K562 (cell line): ENCODE results near the gene MAPK4. TPM values are rescaled to one million over a fixed set of nuclear protein-coding genes. Genes with fewer than 3 reads are reported as not detected.

Source experiments
- ATAC-seq: fragments of 200-7000 bp; cut with Tn5 transposase; 3 replicates; pipeline ENCODE4 v1.9.1; 2020; ENCODE audit warnings: moderate library complexity
- BruUV-seq: library from RNA; stranded (reverse); fragments of 400-500 nt; replicated peaks from 2 replicates; lab custom pipeline; 2021; lab: Mats Ljungman, UMichigan
- CTCF ChIA-PET: fragments of 300-600 bp; formaldehyde crosslinking; extraction: SDS; loops from one replicate; lab custom pipeline; 2021; ENCODE audit warnings: low intra/inter-chr PET ratio; lab: Yijun Ruan, JAX
- POLR2A ChIA-PET: fragments of 300-600, 350-650 bp; sonication (Branson Sonifier 250); formaldehyde crosslinking; extraction: SDS; loops from one replicate; lab custom pipeline; 2021; ENCODE audit warnings: antibody characterized with exemption, inconsistent platforms; lab: Yijun Ruan, JAX
- DNase-seq, 4 experiments: peaks; one replicate each; pipeline versions ENCODE4 v3.0.0 to v3.0.0-alpha.2; 2011 to 2018; ENCODE audit warnings: low spot score in 3 of 4, mixed read lengths in 3 of 4; ENCODE audit errors: extremely low read depth in 1 of 4
- FAIRE-seq: peaks from 2 replicates; lab custom pipeline; 2011; peaks lifted over from hg19 to GRCh38; lab: Jason Lieb, UNC
- H2AFZ ChIP-seq: 2 replicates; pipeline ENCODE4 v1.6.0; 2011; ENCODE audit warnings: low read depth, low read length, control low read depth, inconsistent platforms
- H3K27ac ChIP-seq: fragments of 200-600 bp; 3 replicates; pipeline ENCODE4 v1.8.0; 2011; ENCODE audit warnings: low read depth, mild to moderate bottlenecking, control low read depth, inconsistent platforms, low read length, moderate library complexity, mixed read lengths; ENCODE audit errors: extremely low read depth
- H3K27me3 ChIP-seq, 2 experiments: fragments of 300-600 bp in 1 of 2; 2 replicates in 1 of 2; 3 replicates in 1 of 2; pipeline versions ENCODE4 v1.6.0 to v1.8.0; 2011; ENCODE audit warnings: inconsistent platforms in 2 of 2, low read length in 2 of 2, mild to moderate bottlenecking in 1 of 2, mixed read lengths in 1 of 2, moderate library complexity in 1 of 2; ENCODE audit not compliant: control insufficient read depth in 2 of 2, insufficient read depth in 2 of 2
- H3K36me3 ChIP-seq: fragments of 300-600 bp; 3 replicates; pipeline ENCODE4 v1.8.0; 2011; ENCODE audit warnings: mild to moderate bottlenecking, low read length, inconsistent platforms; ENCODE audit not compliant: control insufficient read depth, insufficient read depth
- H3K4me1 ChIP-seq, 2 experiments: fragments of 200-600 bp in 1 of 2; replicated peaks in 1 of 2; 2 replicates in 1 of 2; 3 replicates in 1 of 2; pipeline versions ENCODE4 v1.5.1 to v1.8.0; 2011; ENCODE audit warnings: inconsistent platforms in 2 of 2, low read length in 2 of 2, mild to moderate bottlenecking in 1 of 2, mixed read lengths in 1 of 2, moderate library complexity in 1 of 2; ENCODE audit not compliant: control insufficient read depth in 2 of 2, insufficient read depth in 2 of 2
- H3K4me2 ChIP-seq: 2 replicates; pipeline ENCODE4 v1.6.1; 2011; ENCODE audit warnings: low read length, control low read depth, inconsistent platforms, mixed read lengths; ENCODE audit not compliant: insufficient read depth
- H3K4me3 ChIP-seq: fragments of 200-600 bp; sonication (generic), shearing (Covaris generic); 2 replicates; pipeline ENCODE4 v1.5.1; 2016; ENCODE audit warnings: control low read depth, inconsistent platforms
- H3K79me2 ChIP-seq: fragments of 200-600 bp; 3 replicates; pipeline ENCODE4 v1.8.0; 2011; ENCODE audit warnings: low read length, inconsistent platforms; ENCODE audit not compliant: control insufficient read depth, insufficient read depth
- H3K9ac ChIP-seq, 2 experiments: 2 replicates each; pipeline versions ENCODE4 v1.6.0 to v1.6.1; 2011; ENCODE audit warnings: low read depth in 2 of 2, low read length in 2 of 2, control low read depth in 1 of 2, inconsistent platforms in 1 of 2, mild to moderate bottlenecking in 1 of 2, mixed read lengths in 1 of 2; ENCODE audit not compliant: insufficient read depth in 1 of 2
- H3K9me1 ChIP-seq: one replicate; pipeline ENCODE4 v1.6.0; 2011; ENCODE audit warnings: inconsistent platforms, mild to moderate bottlenecking, low read length, moderate library complexity; ENCODE audit not compliant: control insufficient read depth, insufficient read depth
- H3K9me3 ChIP-seq: replicated peaks from 2 replicates; pipeline ENCODE4 v1.5.1; 2011; ENCODE audit warnings: low read depth, low read length, inconsistent platforms; ENCODE audit not compliant: control insufficient read depth, insufficient read depth
- H4K20me1 ChIP-seq: replicated peaks from 2 replicates; pipeline ENCODE4 v1.6.1; 2011; ENCODE audit warnings: low read length, inconsistent platforms, mixed read lengths; ENCODE audit not compliant: control insufficient read depth, insufficient read depth
- BRCA1 ChIP-seq, 2 experiments: fragments of 450-650 bp in 1 of 2; sonication (generic) in 1 of 2; formaldehyde crosslinking in 1 of 2; IDR thresholded peaks; 2 replicates each; pipeline versions ENCODE4 v1.5.0 to v1.6.1; 2017 to 2020; ENCODE audit warnings: mild to moderate bottlenecking in 1 of 2, missing genetic modification reagents in 1 of 2
- HINFP ChIP-seq: fragments of 450-650 bp; conservative IDR thresholded peaks from 2 replicates; pipeline ENCODE4 v1.6.1; 2016; ENCODE audit warnings: missing genetic modification characterization, low read depth, mild to moderate bottlenecking, control low read depth, missing compliant biosample characterization
- MTF1 ChIP-seq: fragments of 250-450 bp; sonication (Bioruptor Pico); IDR thresholded peaks from 2 replicates; pipeline ENCODE4 v1.9.0; 2021; ENCODE audit warnings: moderate library complexity, mild to moderate bottlenecking, inconsistent platforms, borderline replicate concordance
- PHF20 ChIP-seq: fragments of 450-650 bp; IDR thresholded peaks from 2 replicates; pipeline ENCODE4 v1.6.1; 2018; ENCODE audit not compliant: partially characterized antibody
- POLR2A ChIP-seq: fragments of 450-650 bp; conservative IDR thresholded peaks from 2 replicates; pipeline ENCODE4 v1.6.1; 2016
- PPARD ChIP-seq: fragments of 250-450 bp; sonication (Bioruptor Pico); IDR thresholded peaks from 2 replicates; pipeline ENCODE4 v1.8.0; 2022; ENCODE audit warnings: inconsistent platforms, mild to moderate bottlenecking, moderate library complexity
- PTTG1 ChIP-seq: fragments of 450-650 bp; IDR thresholded peaks from 2 replicates; pipeline ENCODE4 v1.6.1; 2016; ENCODE audit warnings: low read depth, mild to moderate bottlenecking, missing genetic modification characterization, missing compliant biosample characterization
- SAFB2 ChIP-seq: fragments of 200-400 bp; formaldehyde crosslinking; IDR thresholded peaks from 2 replicates; pipeline ENCODE4 v1.6.1; 2018; ENCODE audit warnings: borderline replicate concordance, low read length, low read depth, moderate library complexity; ENCODE audit not compliant: severe bottlenecking
- SNAPC5 ChIP-seq: fragments of 250-450 bp; sonication (Bioruptor Pico); IDR thresholded peaks from 2 replicates; pipeline ENCODE4 v1.8.0; 2021; ENCODE audit warnings: moderate library complexity, mild to moderate bottlenecking, inconsistent platforms
- TCF7L2 ChIP-seq: fragments of 150-350 bp; IDR thresholded peaks from 2 replicates; pipeline ENCODE4 v1.6.1; 2016; ENCODE audit warnings: low read depth, mild to moderate bottlenecking, low read length, moderate library complexity
- TRIM28 ChIP-seq: fragments of 450-650 bp; IDR thresholded peaks from 2 replicates; pipeline ENCODE4 v1.6.1; 2017
- TSC22D4 ChIP-seq: fragments of 450-650 bp; IDR thresholded peaks from 2 replicates; pipeline ENCODE4 v1.6.1; 2016; ENCODE audit warnings: missing genetic modification characterization, missing biosample characterization, control low read depth
- ZBTB8A ChIP-seq: fragments of 450-650 bp; IDR thresholded peaks from 2 replicates; pipeline ENCODE4 v1.6.1; 2018; ENCODE audit warnings: mild to moderate bottlenecking, moderate library complexity; ENCODE audit not compliant: partially characterized antibody
- ZFP1 ChIP-seq: fragments of 450-650 bp; formaldehyde crosslinking; IDR thresholded peaks from 2 replicates; pipeline ENCODE4 v1.4.0; 2020; ENCODE audit warnings: mild to moderate bottlenecking, mixed read lengths
- ZKSCAN1 ChIP-seq: fragments of 150-350 bp; IDR thresholded peaks from 2 replicates; pipeline ENCODE4 v1.6.1; 2016; ENCODE audit warnings: low read depth, low read length
- ZNF217 ChIP-seq: sonication (generic); formaldehyde crosslinking; IDR thresholded peaks from 2 replicates; pipeline ENCODE4 v1.8.0; 2022; ENCODE audit warnings: mild to moderate bottlenecking, missing genetic modification reagents
- ZNF512 ChIP-seq: IDR thresholded peaks from 2 replicates; pipeline ENCODE4 v1.6.1; 2016; ENCODE audit warnings: missing genetic modification characterization, missing compliant biosample characterization
- WGBS: fragments of 100-300 bp; shearing (Covaris generic); methylation state at CpG from one replicate; pipeline ENCODE4 v1.1.6; 2016; ENCODE audit warnings: low coverage, mixed read lengths; ENCODE audit not compliant: insufficient coverage; ENCODE audit errors: missing lambda C conversion rate; 5-methylcytosine and 5-hydroxymethylcytosine counted together
- in situ Hi-C: fragments of 300-500 bp; cut with MboI; formaldehyde crosslinking; loops from 4 replicates; pipeline ENCODE4 v1.15.0; 2018; ENCODE audit warnings: inconsistent platforms, mixed read lengths
- intact Hi-C: fragments of 100-400 bp; cut with micrococcal nuclease; formaldehyde crosslinking; loops from 2 replicates; pipeline ENCODE4 v1.14.2; 2022
- polyA plus RNA-seq, 8 experiments: library from polyadenylated mRNA; depleted of rRNA in 4 of 8; stranded (reverse) in 5 of 8; unstranded in 3 of 8; fragments of >200 nt; fragmentation: Nextera tagmentation in 2 of 8; fragmentation: Illumina TruSeq in 1 of 8; extraction: Ambion mirVana in 2 of 8; extraction: Trizol in 1 of 8; gene quantifications; 2 replicates each; pipeline versions ENCODE4 v1.2.1 to v1.2.3, GENCODE V29; 2011 to 2014; ENCODE audit warnings: inconsistent platforms in 1 of 8, missing spikeins in 1 of 8
- total RNA-seq, 7 experiments: library from RNA; depleted of rRNA in 6 of 7; stranded (reverse); fragments of >200 nt in 6 of 7; fragmentation: Illumina TruSeq in 2 of 7; extraction: Trizol in 2 of 7; gene quantifications; 2 replicates each; pipeline versions ENCODE4 v1.2.1 to v1.2.3, GENCODE V29; 2011 to 2021; ENCODE audit warnings: low replicate concordance in 1 of 7
- TF ChIP-seq, protein P1 (sequence below): fragments of 250-450 bp; sonication (Bioruptor Pico); IDR thresholded peaks from 2 replicates; pipeline ENCODE4 v1.8.0; 2021; ENCODE audit warnings: moderate library complexity, mild to moderate bottlenecking, inconsistent platforms

The MAPK4 gene
- total and polyA plus RNA-seq, 9 of the 15 experiments (the other 6 are each of a cell fraction or from before 2014, with no cell fraction given), result not detected

DNA sequence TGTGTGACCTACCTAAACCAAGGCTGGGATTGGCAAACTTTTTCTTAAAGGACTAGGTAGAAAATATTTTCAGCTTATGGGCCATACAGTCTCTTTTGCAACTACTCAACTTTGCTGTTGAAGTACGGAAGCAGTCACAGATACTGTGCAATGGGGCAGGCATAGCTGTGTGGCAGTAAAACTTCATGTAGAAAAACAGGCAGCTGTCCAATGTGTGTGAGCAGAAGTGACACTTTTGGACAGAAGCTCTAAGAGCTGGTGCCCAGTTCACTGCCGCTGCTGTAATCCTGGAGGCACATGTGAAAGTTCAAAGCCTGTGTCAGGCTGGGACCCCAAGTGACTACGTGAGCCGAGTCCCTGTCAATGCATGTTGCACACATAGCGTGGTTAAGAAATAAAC is 46.7 kb downstream of the MAPK4 start:
- H2AFZ ChIP-seq, result no peak overlapping the region
- TF ChIP-seq PPARD, result no peak
- TF ChIP-seq ZNF217 (CRISPR knock-in tag), result no peak
- TF ChIP-seq ZNF512 (tag), result no peak
- no peak for TF ChIP-seq TSC22D4 (tag)
- TF ChIP-seq PTTG1, result no peak
- no peak for TF ChIP-seq PHF20
- TF ChIP-seq SNAPC5 (CRISPR knock-in tag), result no peak
- no peak for TF ChIP-seq POLR2A
- no peak for TF ChIP-seq TRIM28
- TF ChIP-seq MTF1 (CRISPR knock-in tag), result no peak
- TF ChIP-seq ZFP1 (CRISPR knock-in tag), result no peak
- no peak for TF ChIP-seq TCF7L2
- TF ChIP-seq ZBTB8A, result no peak
- no peak for TF ChIP-seq ZKSCAN1
- TF ChIP-seq BRCA1 (IDR thresholded peaks at IDR 0.05), result no peak
- no peak for TF ChIP-seq BRCA1 (CRISPR knock-in tag; IDR thresholded peaks at IDR 0.05)
- no peak for TF ChIP-seq HINFP (tag)
- TF ChIP-seq, protein P1, sequence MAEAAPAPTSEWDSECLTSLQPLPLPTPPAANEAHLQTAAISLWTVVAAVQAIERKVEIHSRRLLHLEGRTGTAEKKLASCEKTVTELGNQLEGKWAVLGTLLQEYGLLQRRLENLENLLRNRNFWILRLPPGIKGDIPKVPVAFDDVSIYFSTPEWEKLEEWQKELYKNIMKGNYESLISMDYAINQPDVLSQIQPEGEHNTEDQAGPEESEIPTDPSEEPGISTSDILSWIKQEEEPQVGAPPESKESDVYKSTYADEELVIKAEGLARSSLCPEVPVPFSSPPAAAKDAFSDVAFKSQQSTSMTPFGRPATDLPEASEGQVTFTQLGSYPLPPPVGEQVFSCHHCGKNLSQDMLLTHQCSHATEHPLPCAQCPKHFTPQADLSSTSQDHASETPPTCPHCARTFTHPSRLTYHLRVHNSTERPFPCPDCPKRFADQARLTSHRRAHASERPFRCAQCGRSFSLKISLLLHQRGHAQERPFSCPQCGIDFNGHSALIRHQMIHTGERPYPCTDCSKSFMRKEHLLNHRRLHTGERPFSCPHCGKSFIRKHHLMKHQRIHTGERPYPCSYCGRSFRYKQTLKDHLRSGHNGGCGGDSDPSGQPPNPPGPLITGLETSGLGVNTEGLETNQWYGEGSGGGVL, result no peak
- no peak for TF ChIP-seq SAFB2
- no peak for ATAC-seq
- ChIA-PET POLR2A (no interaction called here), CTCF (no interaction called here)
- no peaks in the 10 kb centered on the region for H3K79me2 ChIP-seq
- no peak overlapping the region for H3K9ac ChIP-seq
- H3K9me3 ChIP-seq, result no peaks in the 10 kb centered on the region
- DNase-seq, result no peak
- no peaks in the 10 kb centered on the region for H3K27me3 ChIP-seq
- no peaks in the 10 kb centered on the region; the same call in 1 of the 2 replicates for H4K20me1 ChIP-seq
- no peaks in the 10 kb centered on the region for H3K4me1 ChIP-seq
- BruUV-seq, result no TSS peak
- intact Hi-C loops, result no loop called here
- in situ Hi-C loops, result no loop called here
- H3K4me2 ChIP-seq, result no peak overlapping the region
- H3K36me3 ChIP-seq, result no peaks in the 10 kb centered on the region
- no peak overlapping the region for H3K4me3 ChIP-seq
- no peak overlapping the region for H3K27ac ChIP-seq
- WGBS, result 0% methylated on average over 5 of the region's 5 CpGs
- H3K9me1 ChIP-seq, result no peaks in the 10 kb centered on the region
- no peak for FAIRE-seq
